ENCODE measurements around the gene ERI3. TPM values are rescaled to one million over a fixed set of nuclear protein-coding genes. Genes with fewer than 3 reads are reported as not detected.

ERI3 gene
- total RNA-seq, 1 experiment from 2014 or later, result 74.7 TPM

- H3K9me3 Mint-ChIP-seq, result no peaks in the 10 kb centered on the region
- POLR2A ChIA-PET, result interaction anchor here (0.6 kb wide), 1 partner anchor 98 kb away, joined by 5 read pairs; no protein-coding TSS in a partner anchor
- CTCF ChIA-PET, result interaction anchor here (0.9 to 3.5 kb wide), 6 partner anchors 14 to 377 kb away, joined by 3 to 16 read pairs (median 3); no protein-coding TSS in a partner anchor
- H3K4me1 Mint-ChIP-seq, result no peaks in the 10 kb centered on the region
- H3K4me3 Mint-ChIP-seq, result no peak overlapping the region
- no peaks in the 10 kb centered on the region for H3K27me3 Mint-ChIP-seq (ENCODE audit: low read depth)
- no peak for ATAC-seq
- no peak for DNase-seq (ENCODE audit: low spot score)
- H3K27ac Mint-ChIP-seq, result no peak overlapping the region
- H3K36me3 Mint-ChIP-seq, result no peaks in the 10 kb centered on the region
- TF ChIP-seq ZNF671 (CRISPR knock-in tag; IDR thresholded peaks at IDR 0.05), result no peak
- TF ChIP-seq, protein P1, sequence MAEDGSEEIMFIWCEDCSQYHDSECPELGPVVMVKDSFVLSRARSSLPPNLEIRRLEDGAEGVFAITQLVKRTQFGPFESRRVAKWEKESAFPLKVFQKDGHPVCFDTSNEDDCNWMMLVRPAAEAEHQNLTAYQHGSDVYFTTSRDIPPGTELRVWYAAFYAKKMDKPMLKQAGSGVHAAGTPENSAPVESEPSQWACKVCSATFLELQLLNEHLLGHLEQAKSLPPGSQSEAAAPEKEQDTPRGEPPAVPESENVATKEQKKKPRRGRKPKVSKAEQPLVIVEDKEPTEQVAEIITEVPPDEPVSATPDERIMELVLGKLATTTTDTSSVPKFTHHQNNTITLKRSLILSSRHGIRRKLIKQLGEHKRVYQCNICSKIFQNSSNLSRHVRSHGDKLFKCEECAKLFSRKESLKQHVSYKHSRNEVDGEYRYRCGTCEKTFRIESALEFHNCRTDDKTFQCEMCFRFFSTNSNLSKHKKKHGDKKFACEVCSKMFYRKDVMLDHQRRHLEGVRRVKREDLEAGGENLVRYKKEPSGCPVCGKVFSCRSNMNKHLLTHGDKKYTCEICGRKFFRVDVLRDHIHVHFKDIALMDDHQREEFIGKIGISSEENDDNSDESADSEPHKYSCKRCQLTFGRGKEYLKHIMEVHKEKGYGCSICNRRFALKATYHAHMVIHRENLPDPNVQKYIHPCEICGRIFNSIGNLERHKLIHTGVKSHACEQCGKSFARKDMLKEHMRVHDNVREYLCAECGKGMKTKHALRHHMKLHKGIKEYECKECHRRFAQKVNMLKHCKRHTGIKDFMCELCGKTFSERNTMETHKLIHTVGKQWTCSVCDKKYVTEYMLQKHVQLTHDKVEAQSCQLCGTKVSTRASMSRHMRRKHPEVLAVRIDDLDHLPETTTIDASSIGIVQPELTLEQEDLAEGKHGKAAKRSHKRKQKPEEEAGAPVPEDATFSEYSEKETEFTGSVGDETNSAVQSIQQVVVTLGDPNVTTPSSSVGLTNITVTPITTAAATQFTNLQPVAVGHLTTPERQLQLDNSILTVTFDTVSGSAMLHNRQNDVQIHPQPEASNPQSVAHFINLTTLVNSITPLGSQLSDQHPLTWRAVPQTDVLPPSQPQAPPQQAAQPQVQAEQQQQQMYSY (CRISPR knock-in tag; IDR thresholded peaks at IDR 0.05), result no peak
- TF ChIP-seq OVOL2 (CRISPR knock-in tag; IDR thresholded peaks at IDR 0.05; ENCODE audit: borderline replicate concordance), result no peak
- TF ChIP-seq, protein P2, sequence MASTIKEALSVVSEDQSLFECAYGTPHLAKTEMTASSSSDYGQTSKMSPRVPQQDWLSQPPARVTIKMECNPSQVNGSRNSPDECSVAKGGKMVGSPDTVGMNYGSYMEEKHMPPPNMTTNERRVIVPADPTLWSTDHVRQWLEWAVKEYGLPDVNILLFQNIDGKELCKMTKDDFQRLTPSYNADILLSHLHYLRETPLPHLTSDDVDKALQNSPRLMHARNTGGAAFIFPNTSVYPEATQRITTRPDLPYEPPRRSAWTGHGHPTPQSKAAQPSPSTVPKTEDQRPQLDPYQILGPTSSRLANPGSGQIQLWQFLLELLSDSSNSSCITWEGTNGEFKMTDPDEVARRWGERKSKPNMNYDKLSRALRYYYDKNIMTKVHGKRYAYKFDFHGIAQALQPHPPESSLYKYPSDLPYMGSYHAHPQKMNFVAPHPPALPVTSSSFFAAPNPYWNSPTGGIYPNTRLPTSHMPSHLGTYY (CRISPR knock-in tag; IDR thresholded peaks at IDR 0.05), result no peak
- no peak for TF ChIP-seq NFATC4 (CRISPR knock-in tag; IDR thresholded peaks at IDR 0.05)
- TF ChIP-seq ZNF425 (CRISPR knock-in tag; conservative IDR thresholded peaks at IDR 0.05), result no peak
- no peak for TF ChIP-seq PRRX2 (CRISPR knock-in tag; IDR thresholded peaks at IDR 0.05)
- TF ChIP-seq ZNF423 (CRISPR knock-in tag; IDR thresholded peaks at IDR 0.05), result no peak
- TF ChIP-seq, protein P3, sequence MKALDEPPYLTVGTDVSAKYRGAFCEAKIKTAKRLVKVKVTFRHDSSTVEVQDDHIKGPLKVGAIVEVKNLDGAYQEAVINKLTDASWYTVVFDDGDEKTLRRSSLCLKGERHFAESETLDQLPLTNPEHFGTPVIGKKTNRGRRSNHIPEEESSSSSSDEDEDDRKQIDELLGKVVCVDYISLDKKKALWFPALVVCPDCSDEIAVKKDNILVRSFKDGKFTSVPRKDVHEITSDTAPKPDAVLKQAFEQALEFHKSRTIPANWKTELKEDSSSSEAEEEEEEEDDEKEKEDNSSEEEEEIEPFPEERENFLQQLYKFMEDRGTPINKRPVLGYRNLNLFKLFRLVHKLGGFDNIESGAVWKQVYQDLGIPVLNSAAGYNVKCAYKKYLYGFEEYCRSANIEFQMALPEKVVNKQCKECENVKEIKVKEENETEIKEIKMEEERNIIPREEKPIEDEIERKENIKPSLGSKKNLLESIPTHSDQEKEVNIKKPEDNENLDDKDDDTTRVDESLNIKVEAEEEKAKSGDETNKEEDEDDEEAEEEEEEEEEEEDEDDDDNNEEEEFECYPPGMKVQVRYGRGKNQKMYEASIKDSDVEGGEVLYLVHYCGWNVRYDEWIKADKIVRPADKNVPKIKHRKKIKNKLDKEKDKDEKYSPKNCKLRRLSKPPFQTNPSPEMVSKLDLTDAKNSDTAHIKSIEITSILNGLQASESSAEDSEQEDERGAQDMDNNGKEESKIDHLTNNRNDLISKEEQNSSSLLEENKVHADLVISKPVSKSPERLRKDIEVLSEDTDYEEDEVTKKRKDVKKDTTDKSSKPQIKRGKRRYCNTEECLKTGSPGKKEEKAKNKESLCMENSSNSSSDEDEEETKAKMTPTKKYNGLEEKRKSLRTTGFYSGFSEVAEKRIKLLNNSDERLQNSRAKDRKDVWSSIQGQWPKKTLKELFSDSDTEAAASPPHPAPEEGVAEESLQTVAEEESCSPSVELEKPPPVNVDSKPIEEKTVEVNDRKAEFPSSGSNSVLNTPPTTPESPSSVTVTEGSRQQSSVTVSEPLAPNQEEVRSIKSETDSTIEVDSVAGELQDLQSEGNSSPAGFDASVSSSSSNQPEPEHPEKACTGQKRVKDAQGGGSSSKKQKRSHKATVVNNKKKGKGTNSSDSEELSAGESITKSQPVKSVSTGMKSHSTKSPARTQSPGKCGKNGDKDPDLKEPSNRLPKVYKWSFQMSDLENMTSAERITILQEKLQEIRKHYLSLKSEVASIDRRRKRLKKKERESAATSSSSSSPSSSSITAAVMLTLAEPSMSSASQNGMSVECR (CRISPR knock-in tag; IDR thresholded peaks at IDR 0.05; ENCODE audit: borderline replicate concordance), result no peak
- TF ChIP-seq ESRRA (CRISPR knock-in tag; IDR thresholded peaks at IDR 0.05; ENCODE audit: borderline replicate concordance), result no peak
- TF ChIP-seq, protein P4, sequence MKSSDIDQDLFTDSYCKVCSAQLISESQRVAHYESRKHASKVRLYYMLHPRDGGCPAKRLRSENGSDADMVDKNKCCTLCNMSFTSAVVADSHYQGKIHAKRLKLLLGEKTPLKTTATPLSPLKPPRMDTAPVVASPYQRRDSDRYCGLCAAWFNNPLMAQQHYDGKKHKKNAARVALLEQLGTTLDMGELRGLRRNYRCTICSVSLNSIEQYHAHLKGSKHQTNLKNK (CRISPR knock-in tag; IDR thresholded peaks at IDR 0.05), result no peak
- TF ChIP-seq NR1H2 (CRISPR knock-in tag; IDR thresholded peaks at IDR 0.05), result no peak
- TF ChIP-seq E2F5 (CRISPR knock-in tag; IDR thresholded peaks at IDR 0.05), result no peak
Observed at GRCh38 chr1:44275296-44275962, 79.6 kb downstream of the ERI3 start.

Measured in WTC11 (cell line).